Glutamatergic neuron (in vitro differentiated cells): Measurements from ENCODE around the gene LGALS3. TPM values are rescaled to one million over a fixed set of nuclear protein-coding genes. Genes with fewer than 3 reads are reported as not detected.
A peak's percentile ranks its signal among the peaks of the same experiment; 100 is the strongest.
"Not testable (repeated sequence)": the region's sequence is repeated elsewhere in the genome, so short reads cannot be mapped to it uniquely, and the experiment has no call there.

Experiments used
- DNase-seq: peaks from one replicate; pipeline ENCODE4 v3.0.0; 2022
- H3K27ac Mint-ChIP-seq: one replicate; pipeline ENCODE4 v1.8.0; 2020; ENCODE audit warnings: mild to moderate bottlenecking, mixed read lengths, inconsistent platforms; ENCODE audit not compliant: unreplicated experiment
- H3K27me3 Mint-ChIP-seq: one replicate; pipeline ENCODE4 v1.8.0; 2020; ENCODE audit warnings: mild to moderate bottlenecking, moderate library complexity, mixed read lengths, inconsistent platforms; ENCODE audit not compliant: unreplicated experiment
- H3K36me3 Mint-ChIP-seq: one replicate; pipeline ENCODE4 v1.8.0; 2020; ENCODE audit warnings: mild to moderate bottlenecking, mixed read lengths, inconsistent platforms; ENCODE audit not compliant: unreplicated experiment
- H3K4me1 Mint-ChIP-seq: one replicate; pipeline ENCODE4 v1.8.0; 2020; ENCODE audit warnings: mild to moderate bottlenecking, low read depth, mixed read lengths, inconsistent platforms; ENCODE audit not compliant: unreplicated experiment
- H3K4me3 Mint-ChIP-seq: one replicate; pipeline ENCODE4 v1.8.0; 2020; ENCODE audit warnings: mild to moderate bottlenecking, mixed read lengths, inconsistent platforms; ENCODE audit not compliant: unreplicated experiment
- H3K9me3 Mint-ChIP-seq: one replicate; pipeline ENCODE4 v1.8.0; 2020; ENCODE audit warnings: mild to moderate bottlenecking, moderate library complexity, mixed read lengths, inconsistent platforms; ENCODE audit not compliant: unreplicated experiment
- long read RNA-seq: library from polyadenylated mRNA; unstranded; transcript quantifications from one replicate; pipeline ENCODE4 v2.0.0, GENCODE V29; 2020; ENCODE audit not compliant: unreplicated experiment
- total RNA-seq: library from RNA; stranded (reverse); fragmentation: NEBNext Ultra II Directional; extraction: Animal tissue kit (Norgen Biotek cat#: 25700); gene quantifications from one replicate; pipeline ENCODE4 v1.2.1, GENCODE V29; 2021; ENCODE audit not compliant: unreplicated experiment
- TF ChIP-seq, protein P1 (sequence below): fragments of 200-600 bp; sonication (generic); IDR thresholded peaks from one replicate; pipeline ENCODE4 v1.5.0; 2021; ENCODE audit not compliant: partially characterized antibody, unreplicated experiment

Gene LGALS3
- not detected for total RNA-seq
- long read RNA-seq, result 0 reads

DNA sequence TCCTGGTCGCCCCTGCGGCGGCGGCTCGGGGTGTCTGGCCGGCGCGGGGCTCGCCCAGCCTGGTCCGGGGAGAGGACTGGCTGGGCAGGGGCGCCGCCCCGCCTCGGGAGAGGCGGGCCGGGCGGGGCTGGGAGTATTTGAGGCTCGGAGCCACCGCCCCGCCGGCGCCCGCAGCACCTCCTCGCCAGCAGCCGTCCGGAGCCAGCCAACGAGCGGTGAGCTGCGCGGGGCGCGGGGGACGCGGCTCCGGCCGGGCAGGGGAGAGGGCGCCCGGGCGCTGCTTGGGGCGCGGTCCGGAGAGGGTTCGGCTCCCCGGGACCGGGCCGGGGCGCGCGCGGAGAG is at the start of gene LGALS3:
Gene LGALS3, plus strand, starts transcription at position 167 of the 342 bp plus-strand sequence. CDS start 8,122 bp downstream, outside the sequence.
- peaks cover 2% of the 10 kb centered on the region for H3K9me3 Mint-ChIP-seq
- no peak within 1 kb of the TSS for H3K27ac Mint-ChIP-seq
- H3K4me1 Mint-ChIP-seq, result peaks cover 4% of the 10 kb centered on the region
- DNase-seq, result peak; percentile 31
- no peaks in the 10 kb centered on the region for H3K36me3 Mint-ChIP-seq
- peaks cover 14% of the 10 kb centered on the region for H3K27me3 Mint-ChIP-seq
- TF ChIP-seq, protein P1, sequence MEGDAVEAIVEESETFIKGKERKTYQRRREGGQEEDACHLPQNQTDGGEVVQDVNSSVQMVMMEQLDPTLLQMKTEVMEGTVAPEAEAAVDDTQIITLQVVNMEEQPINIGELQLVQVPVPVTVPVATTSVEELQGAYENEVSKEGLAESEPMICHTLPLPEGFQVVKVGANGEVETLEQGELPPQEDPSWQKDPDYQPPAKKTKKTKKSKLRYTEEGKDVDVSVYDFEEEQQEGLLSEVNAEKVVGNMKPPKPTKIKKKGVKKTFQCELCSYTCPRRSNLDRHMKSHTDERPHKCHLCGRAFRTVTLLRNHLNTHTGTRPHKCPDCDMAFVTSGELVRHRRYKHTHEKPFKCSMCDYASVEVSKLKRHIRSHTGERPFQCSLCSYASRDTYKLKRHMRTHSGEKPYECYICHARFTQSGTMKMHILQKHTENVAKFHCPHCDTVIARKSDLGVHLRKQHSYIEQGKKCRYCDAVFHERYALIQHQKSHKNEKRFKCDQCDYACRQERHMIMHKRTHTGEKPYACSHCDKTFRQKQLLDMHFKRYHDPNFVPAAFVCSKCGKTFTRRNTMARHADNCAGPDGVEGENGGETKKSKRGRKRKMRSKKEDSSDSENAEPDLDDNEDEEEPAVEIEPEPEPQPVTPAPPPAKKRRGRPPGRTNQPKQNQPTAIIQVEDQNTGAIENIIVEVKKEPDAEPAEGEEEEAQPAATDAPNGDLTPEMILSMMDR, result no peak
- H3K4me3 Mint-ChIP-seq, result peak within 1 kb of the TSS; percentile 77

DNA sequence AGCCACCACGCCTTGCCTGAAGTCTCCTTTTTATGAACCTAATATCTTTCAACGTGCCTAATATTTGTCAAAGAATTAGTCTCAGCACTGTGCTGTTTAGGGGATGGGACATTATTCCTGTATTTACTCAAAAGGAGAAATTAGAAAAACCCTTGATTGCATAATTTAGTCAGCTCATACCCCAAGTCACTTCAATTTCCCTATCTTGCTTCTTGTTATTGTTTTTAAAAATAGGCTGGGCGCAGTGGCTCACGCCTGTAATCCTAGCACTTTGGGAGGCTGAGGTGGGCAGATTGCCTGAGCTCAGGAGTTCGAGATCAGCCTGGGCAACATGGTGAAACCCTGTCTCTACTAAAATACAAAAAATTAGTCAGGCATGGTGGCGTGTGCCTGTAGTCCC is 49.1 kb upstream of the LGALS3 start:
- not testable (repeated sequence) for H3K4me1 Mint-ChIP-seq, H3K36me3 Mint-ChIP-seq, DNase-seq, H3K9me3 Mint-ChIP-seq, H3K4me3 Mint-ChIP-seq, H3K27me3 Mint-ChIP-seq, H3K27ac Mint-ChIP-seq

DNA sequence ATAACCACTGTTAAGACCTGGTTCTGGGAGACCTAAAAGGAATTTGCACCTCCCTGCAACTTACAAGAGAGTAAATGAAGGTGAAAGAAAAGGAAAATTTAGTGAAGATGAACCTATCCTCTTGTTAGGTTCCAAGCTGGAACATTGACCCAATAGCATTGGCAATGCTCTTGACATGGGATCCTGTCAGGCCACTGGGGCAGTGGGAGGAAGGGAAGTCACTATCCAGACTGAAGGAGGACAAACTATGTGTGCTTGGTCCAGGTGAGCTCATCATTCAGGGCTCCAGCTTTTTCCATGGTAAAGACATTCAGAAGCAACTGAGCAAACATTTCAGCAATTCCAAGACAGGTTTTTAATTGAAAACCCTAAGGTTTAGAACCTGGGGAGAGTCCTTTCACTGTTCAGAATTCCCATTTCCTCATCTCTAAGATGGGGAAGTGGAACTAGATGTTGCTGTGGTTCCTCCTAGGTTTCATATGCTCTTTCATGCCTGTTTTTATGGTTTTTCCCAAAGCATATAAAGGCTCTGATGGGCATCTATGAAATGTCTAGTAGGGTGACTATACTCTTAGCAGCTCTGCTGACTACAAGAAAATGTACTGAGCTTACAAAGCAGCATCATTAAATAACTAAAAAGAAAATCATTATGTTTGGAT is 44.5 kb upstream of the LGALS3 start:
- no peaks in the 10 kb centered on the region for H3K4me1 Mint-ChIP-seq
- TF ChIP-seq, protein P1, result no peak

DNA sequence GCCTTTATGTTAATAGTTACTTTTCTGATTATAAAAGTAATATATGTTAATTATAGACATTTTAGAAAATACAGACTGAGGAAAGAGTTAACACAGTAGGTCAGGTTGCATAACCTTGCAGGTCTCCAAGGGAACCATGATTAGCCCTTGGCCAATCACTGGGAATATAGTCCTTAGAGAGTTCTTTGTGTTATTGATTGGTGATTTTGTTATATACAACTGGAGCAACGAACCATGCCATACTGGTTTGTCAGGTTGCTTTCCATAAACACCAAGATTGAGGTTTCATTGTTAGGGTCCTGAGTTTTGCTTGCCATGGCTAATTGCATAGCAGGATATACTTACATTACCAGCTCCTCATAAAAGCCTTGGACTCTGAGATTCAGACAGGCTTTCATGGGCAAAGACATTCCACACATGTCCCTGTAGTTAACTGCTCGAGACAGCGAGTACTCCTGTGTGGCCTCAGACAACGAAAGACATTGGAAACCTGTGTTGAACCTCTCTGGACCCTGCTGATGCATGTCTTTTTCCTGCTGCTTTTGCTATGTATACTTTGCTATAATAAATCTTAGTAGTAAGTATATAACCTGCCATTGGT is 43.9 kb upstream of the LGALS3 start:
- Mint-ChIP-seq H3K4me1 (no peaks in the 10 kb centered on the region), H3K9me3 (no peaks in the 10 kb centered on the region), H3K27me3 (no peaks in the 10 kb centered on the region), H3K4me3 (no peak overlapping the region), H3K36me3 (no peaks in the 10 kb centered on the region), H3K27ac (no peak overlapping the region)
- TF ChIP-seq, protein P1, result no peak
- DNase-seq, result no peak

More for the DNA sequence above, 44.5 kb upstream of the LGALS3 start:
- no peaks in the 10 kb centered on the region for H3K36me3 Mint-ChIP-seq
- H3K4me3 Mint-ChIP-seq, result no peak overlapping the region
- no peak for DNase-seq
- no peaks in the 10 kb centered on the region for H3K27me3 Mint-ChIP-seq
- H3K27ac Mint-ChIP-seq, result no peak overlapping the region
- no peaks in the 10 kb centered on the region for H3K9me3 Mint-ChIP-seq

DNA sequence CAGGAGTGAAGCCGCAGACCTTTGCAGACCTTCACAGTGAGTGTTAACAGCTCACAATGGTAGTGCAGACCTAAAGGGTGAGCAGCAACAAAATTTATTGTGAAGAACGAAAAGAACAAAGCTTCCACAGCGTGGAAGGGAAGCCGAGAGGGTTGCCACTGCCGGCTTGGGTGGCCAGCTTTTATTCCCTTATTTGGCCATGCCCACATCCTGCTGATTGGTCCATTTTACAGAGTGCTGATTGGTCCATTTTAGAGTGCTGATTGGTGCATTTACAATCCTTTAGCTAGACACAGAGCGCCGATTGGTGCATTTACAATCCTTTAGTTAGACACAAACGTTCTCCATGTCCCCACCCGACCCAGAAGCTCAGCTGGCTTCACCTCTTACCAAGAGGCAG is 42.1 kb upstream of the LGALS3 start:
- no peaks in the 10 kb centered on the region for H3K9me3 Mint-ChIP-seq
- H3K4me3 Mint-ChIP-seq, result no peak overlapping the region
- DNase-seq, result no peak
- no peaks in the 10 kb centered on the region for H3K27me3 Mint-ChIP-seq
- no peaks in the 10 kb centered on the region for H3K36me3 Mint-ChIP-seq
- TF ChIP-seq, protein P1, result no peak
- peaks cover 4% of the 10 kb centered on the region for H3K4me1 Mint-ChIP-seq
- H3K27ac Mint-ChIP-seq, result no peak overlapping the region
